ENCODE data around the gene B3GNT2. TPM values are rescaled to one million over a fixed set of nuclear protein-coding genes. Genes with fewer than 3 reads are reported as not detected.
A peak's percentile ranks its signal among the peaks of the same experiment; 100 is the strongest.
"Not testable (repeated sequence)": the region's sequence is repeated elsewhere in the genome, so short reads cannot be mapped to it uniquely, and the experiment has no call there.

Gene B3GNT2
- total RNA-seq, 2 experiments from 2014 or later: 28.3 to 29.1 TPM

- peak overlapping the region; percentile 69 for H3K4me3 Mint-ChIP-seq
- CTCF ChIA-PET: interaction anchor here (0.7 kb wide), 1 partner anchor 316 kb away, joined by 4 read pairs; no protein-coding TSS in a partner anchor
- H3K27me3 Mint-ChIP-seq: peaks cover 6% of the 10 kb centered on the region
- peaks cover 9% of the 10 kb centered on the region for H3K36me3 Mint-ChIP-seq (ENCODE audit: low read depth)
- peaks cover 21% of the 10 kb centered on the region for H3K4me1 Mint-ChIP-seq
- no peaks in the 10 kb centered on the region for H3K9me3 Mint-ChIP-seq
- POLR2A ChIA-PET: interaction anchor here (1.0 to 2.0 kb wide), 8 partner anchors 10 to 285 kb away, joined by 3 to 5 read pairs (median 4); no protein-coding TSS in a partner anchor
- DNase-seq: no peak
- H3K27ac Mint-ChIP-seq: peak overlapping the region; percentile 82
Measured at GRCh38 chr2:62194558-62195420, 1.1 kb upstream of the B3GNT2 start.

- peak overlapping the region; percentile 91 for H3K27ac Mint-ChIP-seq
Measured at GRCh38 chr2:62196278-62196901, 475 bp downstream of the B3GNT2 start.

GRCh38 chr2:62197011-62197924, 1.4 kb downstream of the B3GNT2 start:
- DNase-seq: peak; percentile 49
- peaks cover 46% of the 10 kb centered on the region for H3K4me1 Mint-ChIP-seq
- CTCF ChIA-PET: no interaction called here
- peaks cover 22% of the 10 kb centered on the region for H3K36me3 Mint-ChIP-seq (ENCODE audit: low read depth)
- H3K27ac Mint-ChIP-seq: peak overlapping the region; percentile 91
- no peaks in the 10 kb centered on the region for H3K9me3 Mint-ChIP-seq
- POLR2A ChIA-PET: interaction anchor here (0.7 to 2.5 kb wide), 6 partner anchors 21 to 1392 kb away, joined by 3 to 9 read pairs (median 4); partner anchors contain the start of genes MDH1, WDPCP and XPO1
- H3K4me3 Mint-ChIP-seq: peak overlapping the region; percentile 81
- H3K27me3 Mint-ChIP-seq: peaks cover 1% of the 10 kb centered on the region

More at GRCh38 chr2:62196278-62196901, 475 bp downstream of the B3GNT2 start:
- H3K9me3 Mint-ChIP-seq: no peaks in the 10 kb centered on the region
- peak; percentile 68 for DNase-seq
- peak overlapping the region; percentile 81 for H3K4me3 Mint-ChIP-seq
- peaks cover 13% of the 10 kb centered on the region for H3K36me3 Mint-ChIP-seq (ENCODE audit: low read depth)
- H3K27me3 Mint-ChIP-seq: peaks cover 2% of the 10 kb centered on the region
- CTCF ChIA-PET: no interaction called here
- POLR2A ChIA-PET: interaction anchor here (0.6 to 2.5 kb wide), 14 partner anchors 8 to 1392 kb away, joined by 3 to 9 read pairs (median 4); partner anchors contain the start of genes MDH1, WDPCP and XPO1
- H3K4me1 Mint-ChIP-seq: peaks cover 37% of the 10 kb centered on the region

GRCh38 chr2:62197925-62198633, 2.2 kb downstream of the B3GNT2 start:
- no peaks in the 10 kb centered on the region for H3K9me3 Mint-ChIP-seq
- peaks cover 51% of the 10 kb centered on the region for H3K4me1 Mint-ChIP-seq
- H3K4me3 Mint-ChIP-seq: peak overlapping the region; percentile 81
- ChIA-PET POLR2A (interaction anchor here (1.3 to 2.5 kb wide), 2 partner anchors 20 to 104 kb away, joined by 4 to 9 read pairs; no protein-coding TSS in a partner anchor), CTCF (no interaction called here)
- H3K36me3 Mint-ChIP-seq (ENCODE audit: low read depth): peaks cover 23% of the 10 kb centered on the region
- H3K27me3 Mint-ChIP-seq: no peaks in the 10 kb centered on the region
- peak overlapping the region; percentile 73 for H3K27ac Mint-ChIP-seq
- DNase-seq: no peak

- Mint-ChIP-seq H3K4me3 (peak overlapping the region; percentile 81), H3K36me3 (ENCODE audit: low read depth) (peaks cover 23% of the 10 kb centered on the region), H3K27ac (peak overlapping the region; percentile 75), H3K4me1 (peaks cover 59% of the 10 kb centered on the region)
- POLR2A ChIA-PET: interaction anchor here (0.7 to 2.5 kb wide), 2 partner anchors 20 to 1390 kb away, joined by 3 to 9 read pairs; partner anchors contain the start of gene MDH1
- not testable (repeated sequence) for DNase-seq, H3K27me3 Mint-ChIP-seq, H3K9me3 Mint-ChIP-seq
- CTCF ChIA-PET: interaction anchor here (0.7 kb wide), 1 partner anchor 310 kb away, joined by 3 read pairs; no protein-coding TSS in a partner anchor
Measured at GRCh38 chr2:62198854-62199253, 2.9 kb downstream of the B3GNT2 start.

- H3K4me1 Mint-ChIP-seq: peaks cover 59% of the 10 kb centered on the region
- DNase-seq: no peak
- peaks cover 23% of the 10 kb centered on the region for H3K36me3 Mint-ChIP-seq (ENCODE audit: low read depth)
- no peaks in the 10 kb centered on the region for H3K9me3 Mint-ChIP-seq
- H3K4me3 Mint-ChIP-seq: peak overlapping the region; percentile 51
- no peaks in the 10 kb centered on the region for H3K27me3 Mint-ChIP-seq
- ChIA-PET CTCF (interaction anchor here (0.7 to 1.3 kb wide), 3 partner anchors 212 to 340 kb away, joined by 3 read pairs; no protein-coding TSS in a partner anchor), POLR2A (interaction anchor here (0.7 to 1.5 kb wide), 2 partner anchors 11 to 1390 kb away, joined by 3 read pairs; partner anchors contain the start of gene MDH1)
- H3K27ac Mint-ChIP-seq: peak overlapping the region; percentile 75
Measured at GRCh38 chr2:62199392-62200125, 3.6 kb downstream of the B3GNT2 start.

GRCh38 chr2:62200291-62200841, 4.5 kb downstream of the B3GNT2 start:
- CTCF ChIA-PET: interaction anchor here (0.6 to 1.3 kb wide), 3 partner anchors 211 to 340 kb away, joined by 3 to 4 read pairs (median 3); no protein-coding TSS in a partner anchor
- H3K4me3 Mint-ChIP-seq: peak overlapping the region; percentile 51
- POLR2A ChIA-PET: interaction anchor here (1.2 to 1.5 kb wide), 2 partner anchors 10 to 113 kb away, joined by 3 to 4 read pairs; no protein-coding TSS in a partner anchor
- no peak for DNase-seq
- H3K4me1 Mint-ChIP-seq: peaks cover 59% of the 10 kb centered on the region
- H3K27ac Mint-ChIP-seq: peak overlapping the region; percentile 75
- H3K27me3 Mint-ChIP-seq: no peaks in the 10 kb centered on the region
- peaks cover 26% of the 10 kb centered on the region for H3K36me3 Mint-ChIP-seq (ENCODE audit: low read depth)
- no peaks in the 10 kb centered on the region for H3K9me3 Mint-ChIP-seq

DNA sequence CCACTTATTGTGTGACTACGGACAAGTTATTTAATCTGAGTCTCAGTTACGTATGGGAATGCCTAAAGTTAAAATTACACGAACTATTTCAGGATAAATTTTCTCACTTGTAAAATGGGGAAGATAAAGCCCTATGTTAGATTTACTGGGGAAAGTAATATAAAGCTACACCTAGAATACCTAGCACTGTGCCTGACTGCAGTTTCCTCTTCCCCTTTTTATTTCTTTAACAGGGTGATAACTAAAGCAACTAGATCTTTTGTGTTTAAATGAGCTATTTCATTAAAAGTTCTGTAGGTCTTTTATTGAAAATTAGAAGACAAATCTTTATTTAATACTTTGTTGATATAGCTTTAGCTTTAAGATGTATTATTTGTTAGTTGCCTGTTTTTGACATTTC, 5.0 kb downstream of the B3GNT2 start:
- Mint-ChIP-seq H3K4me3 (no peak overlapping the region), H3K27ac (no peak overlapping the region), H3K4me1 (peaks cover 60% of the 10 kb centered on the region), H3K36me3 (ENCODE audit: low read depth) (peaks cover 29% of the 10 kb centered on the region), H3K27me3 (no peaks in the 10 kb centered on the region), H3K9me3 (no peaks in the 10 kb centered on the region)
- POLR2A ChIA-PET: interaction anchor here (1.2 kb wide), 1 partner anchor 113 kb away, joined by 4 read pairs; no protein-coding TSS in a partner anchor
- CTCF ChIA-PET: interaction anchor here (1.3 kb wide), 1 partner anchor 341 kb away, joined by 3 read pairs; no protein-coding TSS in a partner anchor
- no peak for DNase-seq

DNA sequence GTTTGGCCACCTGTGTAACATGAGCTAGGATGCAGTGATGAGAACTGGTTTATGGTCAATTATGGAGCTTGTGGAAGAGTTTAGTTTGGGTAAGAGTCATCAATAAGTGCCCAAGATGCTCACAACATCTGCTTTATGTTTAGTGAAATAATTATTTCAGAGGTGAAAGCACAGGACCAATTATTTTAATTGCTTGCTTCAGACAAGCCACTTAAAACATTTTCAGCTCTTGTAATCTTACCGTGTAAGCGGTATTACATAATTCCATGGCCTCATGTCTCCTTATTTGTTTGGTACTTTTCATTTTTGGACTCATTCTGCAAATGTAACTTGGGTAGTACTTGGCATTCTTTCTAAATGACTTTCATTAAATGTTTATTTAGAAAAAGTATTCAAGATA, 5.4 kb downstream of the B3GNT2 start:
- ChIA-PET CTCF (interaction anchor here (1.3 kb wide), 1 partner anchor 341 kb away, joined by 3 read pairs; no protein-coding TSS in a partner anchor), POLR2A (interaction anchor here (1.2 kb wide), 1 partner anchor 113 kb away, joined by 4 read pairs; no protein-coding TSS in a partner anchor)

DNA sequence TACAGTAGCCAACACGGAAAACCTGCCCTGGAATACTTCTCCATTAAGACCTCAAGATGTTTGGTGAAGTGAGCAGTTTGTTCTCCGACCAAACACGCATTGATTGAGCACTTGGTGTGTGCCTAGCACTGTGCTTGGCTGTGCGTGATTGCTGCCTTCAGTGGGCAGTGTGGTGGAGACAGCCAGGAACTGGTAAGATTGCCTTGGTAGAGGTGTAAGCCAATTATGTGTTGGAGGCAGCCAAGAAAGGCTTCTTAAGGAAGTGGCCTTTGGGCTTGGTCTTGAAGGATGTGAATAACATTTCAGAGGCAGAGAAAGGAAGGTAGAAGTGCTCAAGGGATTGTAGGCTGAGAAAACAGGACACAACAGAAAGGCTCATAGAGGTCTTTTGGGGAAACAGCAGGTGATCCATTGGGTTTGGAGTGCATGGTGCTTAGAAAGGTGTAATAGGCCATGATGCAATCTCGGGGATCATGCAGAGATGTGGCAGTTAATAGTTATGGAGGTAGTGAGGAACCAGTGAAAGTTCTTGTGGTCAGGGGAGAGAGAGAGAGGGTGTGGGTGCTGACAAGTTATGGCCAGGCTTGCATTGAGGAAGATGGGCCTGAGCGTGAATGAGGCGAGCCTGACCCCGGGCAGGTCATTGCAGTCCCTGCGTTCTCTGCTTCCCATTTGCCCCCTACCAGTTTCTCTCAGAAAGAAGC, 6.3 kb downstream of the B3GNT2 start:
- Mint-ChIP-seq H3K4me3 (no peak overlapping the region), H3K36me3 (ENCODE audit: low read depth) (peaks cover 38% of the 10 kb centered on the region), H3K27me3 (no peaks in the 10 kb centered on the region), H3K9me3 (no peaks in the 10 kb centered on the region), H3K4me1 (peaks cover 63% of the 10 kb centered on the region), H3K27ac (peak overlapping the region; percentile 48)
- POLR2A ChIA-PET: no interaction called here
- CTCF ChIA-PET: no interaction called here
- DNase-seq: no peak

More for the DNA sequence above, 5.4 kb downstream of the B3GNT2 start:
- no peak for DNase-seq
- Mint-ChIP-seq H3K9me3 (no peaks in the 10 kb centered on the region), H3K36me3 (ENCODE audit: low read depth) (peaks cover 31% of the 10 kb centered on the region), H3K4me3 (no peak overlapping the region), H3K27me3 (no peaks in the 10 kb centered on the region), H3K4me1 (peaks cover 60% of the 10 kb centered on the region), H3K27ac (no peak overlapping the region)

All from activated CD4-positive, alpha-beta memory T cell treated with anti-CD3 and anti-CD28 coated beads, Interleukin-2, amount 10 ng/mL, durations not matched to agents 7 days and 5 days (primary cell).